Tibial artery (tissue), 4 donors: ENCODE data around the gene CMSS1.

Experiments
- DNase-seq, 2 donors: peaks; one replicate each; pipeline ENCODE4 v3.0.0-alpha.2; 2019
- H3K27ac ChIP-seq, 2 donors: fragments of 200-600 bp; sonication (generic) in 1 of 2; 1 replicate in 1 of 2; 2 replicates in 1 of 2; pipeline ENCODE4 v1.5.1; 2018 to 2019; ENCODE audit warnings: mild to moderate bottlenecking in 1 of 2
- H3K27me3 ChIP-seq, 2 donors: fragments of 200-600 bp; sonication (generic) in 1 of 2; one replicate each; pipeline versions ENCODE4 v1.5.1 to v1.6.0; 2016 to 2019
- H3K36me3 ChIP-seq, 3 donors: fragments of 200-600 bp; sonication (generic) in 2 of 3; one replicate each; pipeline ENCODE4 v1.5.1; 2016 to 2019; ENCODE audit warnings: mild to moderate bottlenecking in 2 of 3
- H3K4me1 ChIP-seq, 4 donors: fragments of 200-600 bp; sonication (generic) in 2 of 4; 1 replicate in 3 of 4; 2 replicates in 1 of 4; pipeline ENCODE4 v1.5.1; 2016 to 2019
- H3K4me3 ChIP-seq, 2 donors: fragments of 200-600 bp; sonication (generic) in 1 of 2; 1 replicate in 1 of 2; 2 replicates in 1 of 2; pipeline ENCODE4 v1.5.1; 2018 to 2019; ENCODE audit warnings: mild to moderate bottlenecking in 2 of 2
- H3K9me3 ChIP-seq, 3 donors: fragments of 200-600 bp; sonication (generic) in 1 of 3; one replicate each; pipeline ENCODE4 v1.5.1; 2016 to 2019
- CTCF ChIP-seq, 2 experiments: fragments of 200-600 bp in 1 of 2; fragments of 450-650 bp in 1 of 2; IDR thresholded peaks; one replicate each; pipeline ENCODE4 v1.5.1; 2017 to 2019; ENCODE audit warnings: antibody characterized with exemption in 2 of 2, mild to moderate bottlenecking in 1 of 2, moderate library complexity in 1 of 2
- intact Hi-C: fragments of 100-400 bp; cut with DNase I; formaldehyde crosslinking; loops from one replicate; pipeline ENCODE4 v1.15.0; 2023; ENCODE audit warnings: low total_unique reads

The CMSS1 gene

GRCh38 chr3:99810403-99810802 is 7.3 kb upstream of the CMSS1 start:
- no peak overlapping the region for H3K27ac ChIP-seq
- no peak for DNase-seq
- no peaks in the 10 kb centered on the region for H3K27me3 ChIP-seq
- TF ChIP-seq CTCF (IDR thresholded peaks at IDR 0.05): no peak
- intact Hi-C loops: no loop called here
- peaks cover 0 to 11% (median 0%) of the 10 kb centered on the region in 4 donors for H3K4me1 ChIP-seq
- H3K4me3 ChIP-seq: no peak overlapping the region
- H3K9me3 ChIP-seq: peaks cover 0 to under 1% (median 0%) of the 10 kb centered on the region in 3 donors
- H3K36me3 ChIP-seq: peaks cover 0 to 3% (median 0%) of the 10 kb centered on the region in 3 donors

- intact Hi-C loops: no loop called here
Measured at GRCh38 chr3:99817047-99817436, 620 bp upstream of the CMSS1 start.

GRCh38 chr3:99818818-99819217 is 1.2 kb downstream of the CMSS1 start:
- no peaks in the 10 kb centered on the region for H3K9me3 ChIP-seq
- peak overlapping the region; percentile 87 to 89 for H3K27ac ChIP-seq
- peak overlapping the region in 1 of 2 donors; percentile 78 for H3K4me3 ChIP-seq
- peaks cover 0 to 10% (median 0%) of the 10 kb centered on the region in 3 donors for H3K36me3 ChIP-seq
- intact Hi-C loops: no loop called here
- DNase-seq: no peak
- H3K27me3 ChIP-seq: no peaks in the 10 kb centered on the region
- H3K4me1 ChIP-seq: peaks cover 0 to 27% (median 6%) of the 10 kb centered on the region in 4 donors
- no peak for TF ChIP-seq CTCF (IDR thresholded peaks at IDR 0.05)

More at GRCh38 chr3:99817047-99817436, 620 bp upstream of the CMSS1 start:
- H3K4me3 ChIP-seq: peak overlapping the region; percentile 75 to 78
- H3K36me3 ChIP-seq: peaks cover 0 to 8% (median 0%) of the 10 kb centered on the region in 3 donors
- no peaks in the 10 kb centered on the region for H3K27me3 ChIP-seq
- H3K4me1 ChIP-seq: peaks cover 0 to 27% (median 6%) of the 10 kb centered on the region in 4 donors
- no peak for DNase-seq
- TF ChIP-seq CTCF (IDR thresholded peaks at IDR 0.05): no peak
- H3K27ac ChIP-seq: peak overlapping the region; percentile 87 to 89
- H3K9me3 ChIP-seq: no peaks in the 10 kb centered on the region

- Histone ChIP-seq H3K4me3 (no peak overlapping the region), H3K27ac (no peak overlapping the region), H3K4me1 (peaks cover 0 to 15% (median under 1%) of the 10 kb centered on the region in 4 donors), H3K36me3 (peaks cover 0 to 10% (median 0%) of the 10 kb centered on the region in 3 donors), H3K9me3 (no peaks in the 10 kb centered on the region), H3K27me3 (no peaks in the 10 kb centered on the region)
- no peak for TF ChIP-seq CTCF (IDR thresholded peaks at IDR 0.05)
- intact Hi-C loops: no loop called here
- DNase-seq: no peak
Measured at GRCh38 chr3:99823723-99824711, 6.4 kb downstream of the CMSS1 start.

- Histone ChIP-seq H3K4me3 (no peak overlapping the region), H3K9me3 (no peaks in the 10 kb centered on the region), H3K27ac (no peak overlapping the region), H3K27me3 (no peaks in the 10 kb centered on the region), H3K4me1 (peaks cover 0 to 6% (median 0%) of the 10 kb centered on the region in 4 donors), H3K36me3 (peaks cover 0 to 10% (median 0%) of the 10 kb centered on the region in 3 donors)
- no peak for TF ChIP-seq CTCF (IDR thresholded peaks at IDR 0.05)
- no peak for DNase-seq
- intact Hi-C loops: no loop called here
Measured at GRCh38 chr3:99825004-99825640, 7.5 kb downstream of the CMSS1 start.
